Measurements from ENCODE around the gene COMP.
A peak's percentile ranks its signal among the peaks of the same experiment; 100 is the strongest.

The COMP gene

GRCh38 chr19:18804139-18804601 is 13.1 kb upstream of the COMP start:
- DNase-seq (ENCODE audit: low read depth in 1 of 2, low spot score in 1 of 2) = no peak

- DNase-seq (ENCODE audit: low read depth in 1 of 2, low spot score in 1 of 2) = no peak
Measured at GRCh38 chr19:18803550-18804138, 12.5 kb upstream of the COMP start.

- DNase-seq (ENCODE audit: low read depth in 1 of 2, low spot score in 1 of 2) = no peak
Measured at GRCh38 chr19:18802354-18802753, 11.2 kb upstream of the COMP start.

GRCh38 chr19:18800636-18801035 is 9.5 kb upstream of the COMP start:
- DNase-seq (ENCODE audit: low read depth in 1 of 2, low spot score in 1 of 2) = no peak

GRCh38 chr19:18800079-18800478 is 9.0 kb upstream of the COMP start:
- no peak for DNase-seq (ENCODE audit: low read depth in 1 of 2, low spot score in 1 of 2)

- no peak for DNase-seq (ENCODE audit: low read depth in 1 of 2, low spot score in 1 of 2)
Measured at GRCh38 chr19:18799389-18799970, 8.4 kb upstream of the COMP start.

- DNase-seq (ENCODE audit: low read depth in 1 of 2, low spot score in 1 of 2) = no peak
Measured at GRCh38 chr19:18798384-18799352, 7.6 kb upstream of the COMP start.

- no peak for DNase-seq (ENCODE audit: low read depth in 1 of 2, low spot score in 1 of 2)
Measured at GRCh38 chr19:18796239-18796638, 5.1 kb upstream of the COMP start.

- no peak for DNase-seq (ENCODE audit: low read depth in 1 of 2, low spot score in 1 of 2)
Measured at GRCh38 chr19:18795540-18795939, 4.4 kb upstream of the COMP start.

GRCh38 chr19:18794692-18795091 is 3.6 kb upstream of the COMP start:
- no peak for DNase-seq (ENCODE audit: low read depth in 1 of 2, low spot score in 1 of 2)

GRCh38 chr19:18794029-18794313 is 2.9 kb upstream of the COMP start:
- DNase-seq (ENCODE audit: low read depth in 1 of 2, low spot score in 1 of 2) = no peak

- DNase-seq (ENCODE audit: low read depth in 1 of 2, low spot score in 1 of 2) = no peak
Measured at GRCh38 chr19:18793144-18794028, 2.3 kb upstream of the COMP start.

- no peak for DNase-seq (ENCODE audit: low read depth in 1 of 2, low spot score in 1 of 2)
Measured at GRCh38 chr19:18792661-18793060, 1.6 kb upstream of the COMP start.

- no peak for DNase-seq (ENCODE audit: low read depth in 1 of 2, low spot score in 1 of 2)
Measured at GRCh38 chr19:18791315-18791678, 192 bp upstream of the COMP start.

- no peak for DNase-seq (ENCODE audit: low read depth in 1 of 2, low spot score in 1 of 2)
Measured at GRCh38 chr19:18789883-18790565, 1.1 kb downstream of the COMP start.

GRCh38 chr19:18789422-18789869 is 1.7 kb downstream of the COMP start:
- no peak for DNase-seq (ENCODE audit: low read depth in 1 of 2, low spot score in 1 of 2)

- DNase-seq (ENCODE audit: low read depth in 1 of 2, low spot score in 1 of 2) = no peak
Measured at GRCh38 chr19:18788529-18789421, 2.3 kb downstream of the COMP start.

- peak; percentile 20 to 30 for DNase-seq (ENCODE audit: low read depth in 1 of 2, low spot score in 1 of 2)
Measured at GRCh38 chr19:18785179-18786124, 5.7 kb downstream of the COMP start.

- no peak for DNase-seq (ENCODE audit: low read depth in 1 of 2, low spot score in 1 of 2)
Measured at GRCh38 chr19:18784786-18785120, 6.4 kb downstream of the COMP start.
